Inflammatory macrophage (primary cell): ENCODE results near the gene CDKN1C.

Experiments used
- DNase-seq, 2 donors: peaks; one replicate each; pipeline ENCODE4 v3.0.0-alpha.2; 2020 to 2022

Gene CDKN1C

DNA sequence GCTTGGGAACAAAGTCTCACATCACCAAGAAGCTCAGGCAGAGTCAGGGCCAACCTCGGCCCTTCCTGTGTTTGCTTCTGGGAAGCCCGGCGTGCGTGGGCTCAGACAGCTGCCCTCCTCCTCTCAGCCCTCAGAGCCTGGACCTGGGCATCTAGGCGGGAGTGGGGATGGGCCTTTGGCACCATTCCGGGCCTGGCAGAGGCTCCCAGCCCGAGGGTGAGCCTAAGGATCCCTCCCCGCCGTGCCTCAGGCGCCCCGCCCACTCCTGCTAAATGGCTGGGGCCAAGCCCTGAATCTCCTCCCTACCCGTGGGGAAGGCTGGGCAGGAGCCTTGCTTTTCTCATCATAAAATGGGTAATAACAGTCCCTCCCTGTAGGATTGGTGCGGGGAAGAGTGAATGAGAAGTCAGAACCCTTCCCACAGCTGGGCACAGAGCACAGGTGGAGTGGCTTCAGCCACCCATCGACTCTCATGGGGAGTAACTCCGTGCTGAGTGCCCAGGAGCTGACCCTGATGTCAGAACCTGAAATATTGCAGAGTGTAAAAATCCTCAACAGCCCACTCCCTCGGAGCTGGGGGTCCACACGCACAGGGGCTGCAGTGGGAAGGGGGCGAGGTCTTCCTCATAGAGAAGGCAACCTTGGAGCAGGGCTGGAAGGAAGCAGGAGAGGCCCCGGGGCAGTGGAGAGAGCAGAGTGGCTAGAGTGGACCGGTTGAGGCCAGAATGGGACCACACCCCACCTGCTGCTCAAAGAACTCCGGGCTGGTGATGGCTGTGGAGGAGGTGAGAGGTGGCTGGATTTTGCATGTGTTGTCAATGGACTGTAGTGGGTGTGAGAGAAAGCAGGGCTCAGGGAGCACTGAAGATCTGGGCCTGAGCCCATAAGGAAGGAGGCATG lies 18.8 kb upstream of the CDKN1C start:
- DNase-seq = no peak

DNA sequence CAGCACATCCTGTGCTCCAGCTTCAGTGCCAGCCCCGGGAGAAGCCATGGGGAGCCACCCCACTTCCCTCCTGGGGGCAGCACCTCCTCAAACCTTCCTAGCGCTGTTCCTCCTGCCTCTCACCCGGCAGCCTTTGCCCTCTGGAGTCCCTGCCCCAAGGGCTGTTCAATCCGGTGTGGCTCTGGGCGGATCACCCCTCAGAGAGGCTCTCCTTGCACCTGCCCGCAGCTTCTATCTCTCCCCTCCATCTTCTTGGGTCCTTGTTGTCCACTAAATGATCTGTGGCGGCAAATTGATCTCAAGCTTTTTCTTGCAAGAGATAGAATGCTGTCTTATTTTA lies 18.1 kb upstream of the CDKN1C start:
- DNase-seq = no peak

DNA sequence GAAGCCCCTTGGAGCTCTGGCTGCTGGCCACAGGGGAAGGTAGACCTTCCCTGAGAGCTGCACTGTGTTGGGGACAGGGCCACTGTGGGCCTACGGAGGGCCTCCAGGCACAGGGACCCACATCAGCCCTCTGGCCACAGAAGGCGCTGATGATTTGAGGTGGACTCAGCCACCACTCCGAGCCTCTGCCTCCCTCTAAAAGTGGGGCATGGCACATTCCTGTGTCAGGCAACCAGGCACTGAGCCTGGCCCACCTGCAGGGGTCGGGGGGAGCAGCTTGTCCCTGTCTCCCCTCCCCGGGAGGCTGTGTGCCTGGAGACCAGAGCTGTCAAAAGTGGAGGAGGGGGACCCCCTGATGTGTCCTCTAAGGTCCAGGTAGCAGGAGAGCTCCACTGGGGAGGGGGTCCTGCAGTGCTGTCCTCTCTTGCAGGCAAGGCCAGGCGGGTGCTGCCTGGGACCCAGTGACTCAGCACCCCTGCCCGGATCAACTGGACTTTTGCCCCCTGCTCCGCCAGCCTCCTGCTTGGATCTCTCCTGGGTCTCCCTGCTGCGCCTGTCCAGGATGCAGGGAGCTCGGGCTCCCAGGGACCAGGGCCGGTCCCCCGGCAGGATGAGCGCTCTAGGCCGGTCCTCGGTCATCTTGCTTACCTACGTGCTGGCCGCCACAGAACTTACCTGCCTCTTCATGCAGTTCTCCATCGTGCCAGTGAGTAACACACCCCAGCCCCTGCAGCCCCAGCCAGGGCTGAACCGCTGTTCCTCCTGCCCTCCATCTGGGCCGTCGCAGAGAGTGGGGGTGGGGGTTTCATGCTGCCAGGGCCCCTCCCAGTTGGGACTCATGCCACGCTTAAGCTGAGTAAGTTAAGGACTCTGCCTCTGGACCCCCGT lies 17.5 kb upstream of the CDKN1C start:
- DNase-seq = no peak

DNA sequence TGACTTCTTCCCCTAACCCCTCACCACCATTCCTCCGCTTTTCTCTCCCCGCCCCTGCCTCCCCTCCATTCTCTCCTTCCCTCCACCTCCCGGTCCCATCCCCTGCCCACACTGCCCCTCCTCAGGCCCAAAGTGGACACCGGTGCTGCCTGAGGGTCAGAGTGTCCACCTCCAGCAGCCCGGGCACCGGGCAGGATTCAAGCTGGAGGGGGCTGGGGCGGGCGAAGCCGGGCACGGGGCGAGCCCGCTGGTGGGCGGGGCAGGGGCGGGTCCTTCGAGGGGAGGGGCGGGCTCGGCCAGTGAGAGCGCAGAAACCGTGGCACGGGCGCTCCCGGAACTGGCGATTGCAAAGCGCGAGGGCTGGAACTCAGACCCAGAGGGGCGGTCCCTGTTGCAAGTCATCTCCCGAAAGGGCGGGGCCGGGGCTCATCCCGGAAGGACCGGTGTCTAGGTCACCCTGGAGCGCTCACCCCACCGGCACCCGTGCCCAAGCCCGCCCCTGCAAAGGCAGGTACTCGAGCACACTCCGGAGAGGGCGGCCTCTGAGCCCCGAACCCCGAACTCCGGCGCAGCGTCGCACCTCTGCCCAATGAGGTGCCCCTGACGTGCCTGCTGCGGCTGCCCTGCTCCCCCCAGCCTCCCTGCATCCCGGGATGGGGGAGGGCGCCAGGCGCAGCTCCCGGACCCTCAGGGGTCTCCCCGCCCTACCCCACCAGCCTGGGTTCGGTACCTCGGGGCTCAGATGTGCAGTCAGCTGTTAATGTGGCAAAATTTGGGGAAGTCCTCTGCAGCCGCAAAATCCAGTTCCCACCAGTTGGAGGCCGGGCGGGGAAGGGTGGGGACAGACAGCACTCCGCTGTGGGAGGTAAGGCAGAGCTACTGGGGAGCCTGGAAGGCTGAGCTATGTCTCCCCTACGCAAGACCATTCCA lies 16.5 kb upstream of the CDKN1C start:
- DNase-seq = peak; percentile 95 to 96

DNA sequence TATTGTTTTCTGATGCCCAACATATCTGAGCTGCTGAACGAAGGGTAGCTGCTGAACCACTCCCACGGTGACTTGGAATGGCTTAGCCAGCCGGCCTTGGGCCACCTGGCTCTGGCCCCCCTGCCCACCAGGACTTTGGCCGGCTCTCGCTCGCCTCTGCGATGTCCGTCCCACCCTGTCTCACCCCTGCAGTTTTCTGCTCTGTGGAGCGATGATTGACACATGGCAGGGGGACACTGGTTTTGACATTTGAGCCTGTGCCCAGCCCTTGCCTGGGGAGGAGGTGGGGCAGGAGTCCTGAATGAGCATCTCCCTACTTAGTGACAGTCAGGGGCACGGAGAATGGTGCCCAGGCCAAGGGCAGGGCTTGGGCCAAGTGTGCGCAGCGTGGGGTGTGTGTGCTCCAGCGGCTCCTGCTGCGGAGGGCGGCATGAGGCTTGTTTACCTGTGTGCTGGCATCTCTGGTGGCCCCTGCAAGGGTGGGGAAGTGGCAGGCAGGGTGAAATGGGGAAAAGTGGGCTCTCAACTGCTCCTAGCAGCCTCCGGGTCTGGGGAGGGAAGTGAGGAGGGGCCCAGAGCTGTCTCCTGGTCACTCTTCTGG lies 15.7 kb upstream of the CDKN1C start:
- DNase-seq = no peak

DNA sequence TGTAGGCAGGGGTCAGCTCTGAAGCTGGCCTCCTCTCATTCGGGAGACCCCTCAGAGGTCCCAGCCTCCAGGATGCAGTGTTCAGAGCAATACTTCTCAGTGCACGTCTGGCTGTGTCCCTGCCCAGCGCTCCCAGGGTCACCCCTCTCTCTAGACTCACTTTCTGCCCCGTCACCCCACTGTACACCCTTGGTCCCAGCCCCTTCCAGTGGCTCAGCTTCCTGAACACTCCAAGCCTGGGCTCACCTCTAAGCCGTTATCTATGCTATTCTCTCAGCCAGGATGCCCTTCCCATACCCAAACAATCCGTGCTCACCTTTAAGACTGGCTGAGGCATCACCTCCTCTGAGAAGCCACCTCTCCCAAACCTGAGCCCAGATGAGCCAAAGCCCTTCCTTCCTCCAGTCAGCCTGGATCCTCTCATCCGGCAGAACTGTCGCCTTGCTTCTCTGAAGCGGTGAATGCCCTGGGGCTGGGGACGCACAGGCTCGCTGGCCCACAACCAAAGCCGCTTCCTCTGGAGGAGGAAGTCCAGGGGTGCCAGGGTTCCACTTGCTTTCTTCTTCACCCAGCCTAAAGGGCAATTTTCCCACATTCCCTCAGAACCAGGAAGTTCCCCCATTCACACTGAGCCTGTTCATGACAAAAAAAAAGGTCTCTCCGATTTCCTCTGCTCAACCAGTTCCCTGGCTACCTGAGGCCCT lies 13.7 kb upstream of the CDKN1C start:
- peak; percentile 52 to 59 for DNase-seq

DNA sequence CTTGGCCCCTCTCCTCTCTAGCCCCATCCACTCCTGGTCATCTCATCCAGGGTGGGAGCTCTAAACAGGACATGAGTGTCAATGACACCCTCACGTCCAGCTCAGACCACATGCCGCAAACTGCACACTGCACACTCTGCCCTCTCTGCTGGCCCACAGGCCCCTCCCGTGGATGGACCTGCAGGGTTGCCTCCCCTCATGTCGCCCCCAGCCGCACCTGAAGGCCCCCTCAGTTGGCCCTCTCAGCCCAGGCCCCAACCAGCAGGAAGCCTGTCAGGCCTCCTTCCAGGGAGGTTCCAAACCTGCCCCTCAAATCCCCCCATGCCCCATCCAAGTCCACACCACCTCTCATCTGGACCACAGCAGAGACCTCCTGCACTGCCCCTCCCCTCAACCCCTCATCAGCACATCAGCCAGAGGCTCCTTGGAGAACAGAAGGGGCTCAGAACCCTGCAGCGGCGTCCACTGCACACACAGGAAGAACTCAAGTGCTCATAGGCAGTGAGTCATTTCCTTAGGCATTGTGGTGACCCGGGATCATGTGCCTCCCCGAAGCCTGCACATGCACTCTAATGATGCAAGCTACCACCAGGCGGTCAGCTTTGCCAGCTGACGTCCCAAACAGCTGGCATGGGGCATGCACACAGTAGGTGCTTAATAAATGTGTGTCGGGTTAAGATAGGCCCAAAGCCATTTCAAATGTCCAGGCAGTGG lies 12.9 kb upstream of the CDKN1C start:
- DNase-seq = peak; percentile 88 to 93

DNA sequence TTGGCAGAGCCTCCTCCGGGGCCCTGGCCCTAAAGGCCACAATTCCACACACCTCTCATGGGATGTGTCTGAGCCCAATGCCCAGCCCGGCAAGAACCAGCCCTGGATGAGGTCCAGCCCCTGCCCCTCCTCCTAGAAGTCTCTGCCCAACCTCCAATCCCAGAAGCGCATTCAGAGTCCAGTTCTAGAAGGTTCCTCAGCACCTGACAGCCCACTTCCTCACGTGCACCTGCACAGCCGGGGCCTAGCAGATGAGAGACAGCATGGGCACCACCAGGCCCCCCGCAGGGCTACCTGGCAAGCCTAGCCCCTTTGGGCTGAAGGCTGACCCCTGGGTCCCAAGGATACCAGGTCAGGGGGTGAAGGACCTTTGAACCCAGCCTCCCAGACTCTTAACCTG lies 11.5 kb upstream of the CDKN1C start:
- no peak for DNase-seq

DNA sequence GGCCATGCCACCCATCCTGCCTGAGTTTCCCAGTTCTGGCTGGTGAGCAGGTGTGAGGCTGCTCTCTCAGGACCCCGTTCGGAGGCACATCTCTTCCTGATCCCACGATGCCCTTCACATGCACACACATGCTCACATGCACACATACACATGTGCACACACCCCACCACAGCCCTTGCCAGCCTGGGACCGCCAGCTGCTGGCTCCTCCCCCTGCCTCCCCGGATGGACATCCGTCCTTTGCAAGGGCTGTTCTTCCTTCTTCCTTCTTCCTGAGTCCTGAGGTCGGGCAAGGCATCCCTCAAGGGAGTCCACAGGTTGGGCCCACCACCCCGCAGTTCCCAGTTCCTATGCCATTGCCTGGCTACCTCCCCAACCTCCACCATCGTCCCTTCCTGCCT lies 10.5 kb upstream of the CDKN1C start:
- no peak for DNase-seq

DNA sequence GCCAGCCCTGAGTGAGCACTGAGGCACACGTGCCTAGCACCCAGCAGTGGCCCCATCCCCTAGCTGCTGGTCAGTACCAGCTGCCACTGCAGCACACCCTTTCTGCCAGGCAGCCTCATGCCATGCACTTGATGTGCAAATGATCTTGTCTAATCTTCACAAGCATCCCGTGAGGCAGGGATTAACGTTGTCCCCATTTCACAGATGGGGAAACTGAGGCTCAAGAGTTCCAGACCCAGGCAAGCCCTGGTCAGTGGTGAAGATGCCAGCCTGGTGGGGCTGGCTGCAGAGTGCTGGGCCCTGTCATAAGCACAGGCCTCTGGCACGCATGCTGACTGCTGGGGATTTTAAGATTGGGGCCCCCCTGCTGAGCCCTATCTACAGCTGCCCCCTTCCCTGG lies 8.4 kb upstream of the CDKN1C start:
- no peak for DNase-seq

DNA sequence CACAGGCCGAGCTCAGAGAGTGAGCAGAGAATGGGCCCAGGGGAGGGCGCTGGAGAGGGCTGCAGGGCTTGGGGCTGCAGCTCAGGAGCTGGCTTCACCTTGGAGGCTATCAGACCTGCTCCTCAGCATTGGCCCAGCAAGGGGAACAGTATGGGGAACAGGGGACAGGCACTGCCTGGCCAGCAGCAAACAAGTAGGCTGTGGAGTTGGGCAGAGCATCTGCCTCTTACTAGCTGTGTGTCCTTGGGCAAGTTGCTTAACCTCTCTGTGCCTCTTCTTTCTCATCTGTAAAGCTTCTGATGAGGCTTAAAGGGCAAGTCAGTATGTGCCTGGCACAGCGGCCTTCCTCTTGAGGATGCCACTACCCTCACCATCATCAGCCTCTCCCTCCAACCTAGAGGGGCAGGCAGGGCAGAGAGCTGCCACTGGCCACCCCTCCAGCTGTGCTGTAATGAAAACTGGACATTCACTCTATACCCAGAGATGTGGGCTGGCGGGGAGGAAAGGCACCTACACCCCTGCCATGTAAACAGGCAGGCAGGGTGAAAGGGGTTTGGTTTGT lies 7.5 kb upstream of the CDKN1C start:
- DNase-seq = no peak

DNA sequence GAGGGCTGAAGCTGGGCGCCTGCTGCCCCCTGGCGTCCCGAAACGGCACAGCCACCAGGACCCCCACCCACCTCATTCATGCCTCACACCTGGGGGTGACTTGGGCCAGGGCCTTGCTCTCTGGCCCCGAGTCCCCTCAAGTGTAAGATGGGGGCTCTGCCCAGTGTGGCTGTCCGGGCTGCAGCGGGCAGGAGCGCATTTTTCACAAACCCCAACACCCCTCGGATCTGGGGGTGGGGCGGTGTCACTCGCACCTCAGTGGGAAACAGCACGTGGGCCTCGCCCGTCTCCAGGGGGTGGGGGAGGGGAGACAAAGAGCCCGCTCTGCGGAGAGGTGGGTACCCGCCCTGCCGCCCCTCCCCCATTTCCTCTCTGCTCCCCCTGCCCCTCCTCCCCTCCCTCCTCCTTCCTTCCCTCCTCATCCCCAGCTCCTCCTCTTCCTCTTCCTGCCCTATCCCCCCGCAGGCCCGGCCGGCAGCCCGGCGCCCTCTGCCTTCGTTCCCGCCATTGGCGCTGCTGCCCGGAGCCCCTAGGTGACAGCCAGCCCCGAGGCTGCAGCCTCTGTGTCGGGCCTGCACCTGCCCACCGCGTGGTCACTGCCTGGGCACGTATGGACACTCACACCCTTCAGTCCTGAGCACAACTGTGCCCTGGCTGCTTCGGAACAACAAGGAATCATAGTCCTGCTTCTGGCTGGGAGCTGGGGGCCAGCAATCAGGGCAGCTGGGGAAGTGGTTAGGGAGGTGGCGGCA lies 6.8 kb upstream of the CDKN1C start:
- DNase-seq = peak; percentile 38 to 54

DNA sequence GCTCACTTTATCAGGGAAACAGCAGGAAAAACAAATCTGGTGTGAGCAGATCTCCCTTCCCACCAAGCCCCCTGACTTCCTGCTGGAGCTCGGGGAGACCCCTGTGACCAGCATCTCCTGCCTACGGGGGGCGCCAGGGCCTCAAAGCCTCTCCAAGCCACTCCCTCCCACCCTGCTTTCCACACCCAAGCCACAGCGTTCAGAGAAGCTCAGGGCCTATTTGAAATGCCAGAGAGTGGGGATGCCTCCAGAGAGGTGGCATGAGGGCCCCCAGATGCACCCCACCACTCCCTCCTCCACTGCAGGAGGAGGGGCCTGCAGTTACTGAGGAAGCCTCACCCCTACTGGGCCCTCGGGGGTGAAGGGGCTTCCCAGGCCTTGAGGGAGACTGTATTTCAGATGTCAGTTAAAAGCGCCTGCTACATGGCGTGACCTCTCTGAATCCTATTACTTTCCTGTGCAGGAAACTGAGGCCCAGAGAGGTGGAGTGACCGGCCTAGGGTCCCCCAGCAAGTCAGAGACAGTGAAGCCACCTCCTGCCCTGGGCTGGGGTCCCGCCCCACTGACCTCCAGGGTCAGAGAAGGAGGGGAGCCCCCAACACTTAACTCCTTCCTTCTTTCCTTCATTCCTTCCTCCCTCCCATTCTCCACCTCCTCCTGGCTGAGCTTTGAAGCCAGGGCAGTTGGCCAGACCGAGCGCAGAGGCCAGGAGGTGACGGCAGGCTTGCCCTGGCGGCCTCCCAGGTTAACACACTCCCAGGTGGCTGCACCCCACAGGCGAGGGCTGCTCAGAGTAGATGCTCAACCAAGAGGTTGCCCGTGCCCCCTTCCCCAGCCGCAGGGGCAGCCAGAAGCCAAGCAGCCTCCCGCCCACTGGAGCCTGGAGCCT lies 6.0 kb upstream of the CDKN1C start:
- DNase-seq = no peak

DNA sequence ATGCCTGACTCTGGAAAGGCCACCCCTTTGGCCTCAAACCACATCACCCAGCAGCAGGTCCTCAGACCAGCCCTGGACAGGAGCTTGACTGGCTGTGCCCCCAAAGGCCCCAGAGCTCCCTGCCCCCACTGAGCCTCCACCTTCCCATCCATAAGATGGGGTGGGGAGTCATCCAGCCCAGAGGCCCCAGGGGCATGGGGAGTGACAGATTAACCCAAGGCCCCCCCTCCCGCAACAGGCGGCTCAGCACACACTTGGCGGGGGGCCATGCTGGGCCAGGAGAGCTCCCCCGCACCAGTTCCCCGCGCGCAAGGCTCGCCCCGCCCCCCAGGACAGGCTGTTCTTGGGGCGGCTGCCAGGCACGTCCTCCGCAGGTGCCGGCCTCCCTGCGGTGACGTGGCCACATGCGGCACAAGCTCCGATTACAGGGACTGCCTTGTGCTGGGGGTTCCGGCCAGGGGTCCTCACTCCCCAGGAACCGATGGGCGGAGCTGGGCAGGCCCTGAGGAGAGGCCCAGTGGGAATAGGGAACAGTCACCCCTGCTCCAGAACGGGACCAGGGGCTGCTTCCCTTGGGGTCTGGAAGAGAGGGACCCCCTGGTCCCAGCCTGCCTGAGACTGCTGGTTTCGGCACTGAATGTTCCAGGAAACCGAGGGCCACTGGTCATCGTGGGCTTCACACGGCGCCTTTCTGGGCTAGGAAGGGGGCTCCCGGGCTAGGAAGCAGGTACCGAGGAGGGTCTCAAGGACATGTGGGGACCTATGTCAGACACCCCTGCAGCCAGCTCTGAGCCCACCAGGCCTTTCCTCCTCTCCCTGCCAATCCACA lies 5.1 kb upstream of the CDKN1C start:
- DNase-seq = no peak

DNA sequence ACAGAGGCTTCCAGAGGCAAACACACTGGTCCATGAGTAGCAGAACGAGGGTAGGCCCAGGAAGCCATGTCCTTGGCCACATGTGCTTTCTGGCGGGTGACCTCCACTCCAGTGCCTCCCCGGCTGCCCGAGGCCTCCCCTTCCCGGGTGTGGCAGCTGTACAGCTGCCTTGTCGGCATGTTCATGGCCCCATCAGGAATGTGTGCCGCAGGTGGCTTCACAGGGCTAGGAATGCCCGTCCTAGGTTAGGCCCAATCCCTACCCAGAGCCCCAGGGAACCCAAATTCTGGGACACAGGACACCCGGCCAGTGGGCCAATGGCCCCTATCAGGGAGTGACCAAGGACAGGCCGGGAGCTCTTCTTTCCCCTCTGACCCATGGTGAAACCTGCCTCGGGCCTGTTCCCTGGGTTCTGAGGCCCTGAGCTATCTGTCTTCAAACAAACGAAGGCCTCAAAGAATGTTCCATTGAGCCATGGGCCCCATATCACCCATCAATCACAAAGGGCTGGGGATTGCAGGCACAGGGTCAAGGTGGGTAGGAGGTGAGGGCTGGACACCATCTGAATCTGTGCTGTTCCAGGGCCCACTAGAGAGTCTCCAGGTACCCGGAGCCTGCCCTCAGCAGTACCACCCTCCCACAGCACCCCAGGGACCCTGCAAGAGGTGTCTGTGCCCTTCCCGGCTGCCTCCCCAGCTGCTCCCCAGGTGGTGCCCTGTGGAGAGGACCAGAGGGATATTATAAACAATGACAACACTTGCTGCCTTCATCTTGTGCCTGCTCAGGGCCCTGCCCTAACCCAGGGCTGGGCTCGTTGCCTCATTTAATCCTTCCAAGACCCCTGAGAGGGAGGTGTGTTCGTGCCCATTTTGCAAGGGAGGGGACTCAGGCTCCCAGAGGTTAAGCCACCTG lies 4.0 kb upstream of the CDKN1C start:
- DNase-seq = no peak

DNA sequence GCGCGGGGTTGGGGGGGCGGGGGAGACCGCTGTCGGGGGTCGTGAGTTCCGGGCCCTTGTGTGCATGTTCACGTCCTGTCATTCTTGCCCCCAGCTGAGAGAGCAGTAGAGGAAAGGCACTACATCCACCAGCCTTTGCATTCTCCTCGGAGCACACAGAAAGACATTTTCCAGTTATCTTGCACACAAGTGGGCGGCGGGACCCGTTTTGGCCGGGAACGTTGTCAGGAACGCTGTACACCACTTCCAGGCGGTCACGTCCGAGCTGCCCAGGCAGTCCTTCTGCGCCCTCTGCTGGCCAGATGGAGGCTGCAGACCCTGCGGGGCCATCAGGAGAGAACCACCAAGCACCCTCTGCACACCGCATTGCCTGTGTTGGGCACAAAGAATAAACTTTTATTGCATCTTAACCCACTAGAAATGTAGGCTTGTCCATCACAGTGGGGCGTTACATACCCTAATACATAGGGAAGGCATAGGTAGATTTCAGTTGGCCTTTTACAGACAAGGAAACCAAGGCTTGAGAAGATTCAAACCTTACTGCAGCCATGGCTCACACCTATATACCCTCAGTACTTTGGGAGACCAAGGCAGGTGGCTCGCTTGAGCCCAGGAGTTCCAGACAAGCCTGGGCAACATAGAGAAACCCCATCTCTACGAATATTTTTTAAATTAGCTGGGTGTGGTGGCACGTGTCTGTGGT lies 2.8 kb upstream of the CDKN1C start:
- DNase-seq = peak; percentile 82 to 83
